ENCODE data around the gene PTPN4.

DNA sequence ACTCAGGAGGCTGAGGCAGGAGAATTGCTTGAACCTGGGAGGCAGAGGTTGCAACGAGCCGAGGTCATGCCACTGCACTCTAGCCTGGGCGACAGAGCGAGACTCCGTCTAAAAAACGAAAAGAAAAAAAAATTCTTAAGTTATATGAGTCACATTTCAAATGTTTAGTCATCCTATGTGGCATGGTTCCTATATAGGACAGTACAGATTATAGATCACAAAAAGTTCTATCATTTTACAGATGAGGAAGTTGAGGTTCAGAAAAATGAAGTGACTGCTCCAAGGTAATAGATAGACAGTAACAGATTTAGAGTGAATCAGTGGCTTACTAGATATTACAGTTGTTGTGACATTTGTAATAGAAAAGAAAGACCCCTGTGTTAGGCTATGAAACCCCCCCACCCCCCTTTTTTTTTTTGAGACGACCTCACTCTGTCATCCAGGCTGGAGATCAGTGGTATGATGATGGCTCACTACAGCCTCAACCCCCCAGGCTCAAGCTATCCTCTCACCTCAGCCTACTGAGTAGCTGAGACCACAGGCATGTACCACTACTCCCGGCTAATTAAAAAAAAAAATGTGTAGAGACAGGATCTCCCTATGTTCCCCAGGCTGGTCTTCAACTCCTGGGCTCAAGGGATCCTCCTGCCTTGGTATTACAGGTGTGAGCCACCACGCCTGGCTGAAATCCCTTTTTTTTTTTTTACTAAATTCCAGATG, 22.7 kb downstream of the PTPN4 start:
- TF ChIP-seq MYC (IDR thresholded peaks at IDR 0.05; ENCODE audit: low read depth, low read length) (no peak), POLR2A (IDR thresholded peaks at IDR 0.05; ENCODE audit: low read depth, low read length) (no peak), JUN (IDR thresholded peaks at IDR 0.05; ENCODE audit: borderline replicate concordance, insufficient read depth, insufficient read length, low read depth) (no peak)
- TF ChIP-seq, protein P1, sequence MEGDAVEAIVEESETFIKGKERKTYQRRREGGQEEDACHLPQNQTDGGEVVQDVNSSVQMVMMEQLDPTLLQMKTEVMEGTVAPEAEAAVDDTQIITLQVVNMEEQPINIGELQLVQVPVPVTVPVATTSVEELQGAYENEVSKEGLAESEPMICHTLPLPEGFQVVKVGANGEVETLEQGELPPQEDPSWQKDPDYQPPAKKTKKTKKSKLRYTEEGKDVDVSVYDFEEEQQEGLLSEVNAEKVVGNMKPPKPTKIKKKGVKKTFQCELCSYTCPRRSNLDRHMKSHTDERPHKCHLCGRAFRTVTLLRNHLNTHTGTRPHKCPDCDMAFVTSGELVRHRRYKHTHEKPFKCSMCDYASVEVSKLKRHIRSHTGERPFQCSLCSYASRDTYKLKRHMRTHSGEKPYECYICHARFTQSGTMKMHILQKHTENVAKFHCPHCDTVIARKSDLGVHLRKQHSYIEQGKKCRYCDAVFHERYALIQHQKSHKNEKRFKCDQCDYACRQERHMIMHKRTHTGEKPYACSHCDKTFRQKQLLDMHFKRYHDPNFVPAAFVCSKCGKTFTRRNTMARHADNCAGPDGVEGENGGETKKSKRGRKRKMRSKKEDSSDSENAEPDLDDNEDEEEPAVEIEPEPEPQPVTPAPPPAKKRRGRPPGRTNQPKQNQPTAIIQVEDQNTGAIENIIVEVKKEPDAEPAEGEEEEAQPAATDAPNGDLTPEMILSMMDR (IDR thresholded peaks at IDR 0.05; ENCODE audit: extremely low read depth in 1 of 2, insufficient read depth in 1 of 2, low read depth in 1 of 2, low read length in 2 of 2): no peak
